CD14-positive monocyte (primary cell): Measurements from ENCODE around the gene CCDC112. TPM values are rescaled to one million over a fixed set of nuclear protein-coding genes. Genes with fewer than 3 reads are reported as not detected.

Source experiments
- DNase-seq, 3 donors: peaks; one replicate each; pipeline ENCODE4 v3.0.0-alpha.2; 2011 to 2022
- H2AFZ ChIP-seq: 2 replicates; pipeline ENCODE4 v1.6.0; 2012; ENCODE audit warnings: mild to moderate bottlenecking, low read depth, low read length, inconsistent platforms; ENCODE audit not compliant: insufficient read depth, poor library complexity, severe bottlenecking
- H3K27ac ChIP-seq, 2 donors: 1 replicate in 1 of 2; 2 replicates in 1 of 2; pipeline ENCODE4 v1.5.1; 2012 to 2013; ENCODE audit warnings: low read length in 2 of 2, control low read depth in 1 of 2, inconsistent platforms in 1 of 2, low read depth in 1 of 2, mild to moderate bottlenecking in 1 of 2
- H3K27me3 ChIP-seq, 2 donors: one replicate each; pipeline versions ENCODE4 v1.6.0 to v1.6.1; 2011 to 2013; ENCODE audit warnings: low read length in 2 of 2; ENCODE audit not compliant: control insufficient read depth in 2 of 2, insufficient read depth in 2 of 2
- H3K36me3 ChIP-seq, 2 donors: replicated peaks in 1 of 2; 1 replicate in 1 of 2; 2 replicates in 1 of 2; pipeline versions ENCODE4 v1.5.1 to v1.6.1; 2012 to 2013; ENCODE audit warnings: low read length in 2 of 2, control low read depth in 1 of 2, inconsistent platforms in 1 of 2, mild to moderate bottlenecking in 1 of 2; ENCODE audit not compliant: insufficient read depth in 2 of 2, control insufficient read depth in 1 of 2
- H3K4me1 ChIP-seq, 2 donors: 1 replicate in 1 of 2; 2 replicates in 1 of 2; pipeline versions ENCODE4 v1.5.1 to v1.6.1; 2012 to 2013; ENCODE audit warnings: low read length in 2 of 2, control low read depth in 1 of 2, inconsistent platforms in 1 of 2, mild to moderate bottlenecking in 1 of 2, moderate library complexity in 1 of 2; ENCODE audit not compliant: insufficient read depth in 2 of 2, control insufficient read depth in 1 of 2
- H3K4me2 ChIP-seq: replicated peaks from 2 replicates; pipeline ENCODE3; 2012; ENCODE audit warnings: low read length, moderate library complexity, mild to moderate bottlenecking; ENCODE audit not compliant: poor library complexity, severe bottlenecking; ENCODE audit errors: extremely low read depth
- H3K4me3 ChIP-seq, 3 experiments: fragments of 200-600 bp in 1 of 3; sonication (generic) in 1 of 3; replicated peaks in 1 of 3; 1 replicate in 2 of 3; 2 replicates in 1 of 3; pipeline ENCODE4 v1.5.1; 2011 to 2013; ENCODE audit warnings: low read length in 3 of 3, mild to moderate bottlenecking in 3 of 3, control low read depth in 2 of 3, low read depth in 2 of 3, inconsistent platforms in 1 of 3, moderate library complexity in 1 of 3
- H3K79me2 ChIP-seq: 2 replicates; pipeline ENCODE4 v1.6.0; 2012; ENCODE audit warnings: mild to moderate bottlenecking, control low read depth, inconsistent platforms, low read length, moderate library complexity; ENCODE audit not compliant: insufficient read depth
- H3K9ac ChIP-seq: 2 replicates; pipeline ENCODE4 v1.6.0; 2017; ENCODE audit warnings: low read length, mild to moderate bottlenecking; ENCODE audit not compliant: insufficient read depth, poor library complexity, severe bottlenecking
- H3K9me3 ChIP-seq, 2 donors: replicated peaks in 1 of 2; 1 replicate in 1 of 2; 2 replicates in 1 of 2; pipeline versions ENCODE4 v1.5.1 to v1.6.1; 2012 to 2013; ENCODE audit warnings: low read length in 2 of 2, control low read depth in 1 of 2; ENCODE audit not compliant: control insufficient read depth in 1 of 2, insufficient read depth in 1 of 2
- H4K20me1 ChIP-seq: 2 replicates; pipeline ENCODE4 v1.6.0; 2012; ENCODE audit warnings: mild to moderate bottlenecking, low read length, control low read depth, moderate library complexity; ENCODE audit not compliant: insufficient read depth
- H3K27ac Mint-ChIP-seq, 7 donors: one replicate each; pipeline ENCODE4 v1.8.0; 2020; ENCODE audit warnings: mild to moderate bottlenecking in 7 of 7, mixed read lengths in 7 of 7, moderate library complexity in 6 of 7, inconsistent platforms in 2 of 7
- H3K27me3 Mint-ChIP-seq, 3 donors: one replicate each; pipeline ENCODE4 v1.8.0; 2021 to 2022; ENCODE audit warnings: low read depth in 3 of 3, mild to moderate bottlenecking in 3 of 3, mixed read lengths in 3 of 3, moderate library complexity in 3 of 3, inconsistent platforms in 1 of 3
- H3K36me3 Mint-ChIP-seq, 2 donors: one replicate each; pipeline ENCODE4 v1.8.0; 2020; ENCODE audit warnings: mixed read lengths in 2 of 2, inconsistent platforms in 1 of 2, mild to moderate bottlenecking in 1 of 2
- H3K4me1 Mint-ChIP-seq: one replicate; pipeline ENCODE4 v1.8.0; 2020; ENCODE audit warnings: mild to moderate bottlenecking, mixed read lengths
- H3K4me3 Mint-ChIP-seq, 2 donors: one replicate each; pipeline ENCODE4 v1.8.0; 2020; ENCODE audit warnings: mild to moderate bottlenecking in 2 of 2, mixed read lengths in 2 of 2, moderate library complexity in 1 of 2
- H3K9me3 Mint-ChIP-seq, 7 donors: one replicate each; pipeline ENCODE4 v1.8.0; 2020 to 2022; ENCODE audit warnings: mixed read lengths in 7 of 7, mild to moderate bottlenecking in 6 of 7, moderate library complexity in 6 of 7, inconsistent platforms in 2 of 7
- CTCF ChIP-seq: fragments of 200-600 bp; IDR thresholded peaks from one replicate; pipeline ENCODE4 v1.8.0; 2022; ENCODE audit warnings: antibody characterized with exemption, mild to moderate bottlenecking
- WGBS: methylation state at CpG from one replicate; pipeline ENCODE4 v1.1.5; 2013; ENCODE audit warnings: missing lambda C conversion rate; ENCODE audit not compliant: insufficient coverage; 5-methylcytosine and 5-hydroxymethylcytosine counted together
- intact Hi-C, 2 donors: fragments of 100-400 bp; cut with micrococcal nuclease; formaldehyde crosslinking; loops; one replicate each; pipeline versions ENCODE4 v1.15.0 to v1.15.1; 2023
- polyA plus RNA-seq, 3 donors: library from polyadenylated mRNA; depleted of rRNA in 1 of 3; unstranded in 2 of 3; stranded (reverse) in 1 of 3; fragments of 300-500 nt in 2 of 3; fragments of >200 nt in 1 of 3; fragmentation: Illumina TruSeq in 2 of 3; gene quantifications; 1 replicate in 2 of 3; 2 replicates in 1 of 3; pipeline ENCODE4 v1.2.3, GENCODE V29; 2012 to 2021

Gene CCDC112
- polyA plus RNA-seq, 3 donors: 4.3 to 6.2 (median 5.9) TPM

GRCh38 chr5:115271295-115272050 lies 25.0 kb downstream of the CCDC112 start:
- peak overlapping the region; percentile 57 for H3K4me2 ChIP-seq
- H3K9me3 ChIP-seq: no peaks in the 10 kb centered on the region
- Mint-ChIP-seq H3K9me3 (no peaks in the 10 kb centered on the region), H3K27ac (peak overlapping the region; percentile 79 to 92 (median 86)), H3K4me3 (peak overlapping the region; percentile 65 to 72), H3K27me3 (no peaks in the 10 kb centered on the region), H3K4me1 (peaks cover 48% of the 10 kb centered on the region), H3K36me3 (peaks cover 13 to 39% of the 10 kb centered on the region in 2 donors)
- no peak overlapping the region for H2AFZ ChIP-seq
- H3K79me2 ChIP-seq: no peaks in the 10 kb centered on the region
- H3K36me3 ChIP-seq: peaks cover 3 to 10% of the 10 kb centered on the region in 2 donors
- peak overlapping the region; percentile 18 to 55 (median 31) for H3K4me3 ChIP-seq
- DNase-seq: peak; percentile 47 to 68 (median 62)
- no peak for TF ChIP-seq CTCF
- no peak overlapping the region for H3K9ac ChIP-seq
- 0% methylated on average over 1 of the region's 6 CpGs for WGBS
- no peaks in the 10 kb centered on the region for H4K20me1 ChIP-seq
- intact Hi-C loops: no loop called here
- H3K27ac ChIP-seq: peak overlapping the region; percentile 74 to 80
- no peaks in the 10 kb centered on the region for H3K27me3 ChIP-seq
- H3K4me1 ChIP-seq: peaks cover 37 to 49% of the 10 kb centered on the region in 2 donors

- peaks cover 3 to 15% of the 10 kb centered on the region in 2 donors for H3K36me3 ChIP-seq
- H3K4me1 Mint-ChIP-seq: peaks cover 32% of the 10 kb centered on the region
- TF ChIP-seq CTCF: no peak
- H3K27ac ChIP-seq: no peak overlapping the region
- H3K36me3 Mint-ChIP-seq: peaks cover 17 to 33% of the 10 kb centered on the region in 2 donors
- peaks cover 0 to 2% (median 0%) of the 10 kb centered on the region in 7 donors for H3K9me3 Mint-ChIP-seq
- H3K9ac ChIP-seq: no peak overlapping the region
- no peak overlapping the region for H3K27ac Mint-ChIP-seq
- no peaks in the 10 kb centered on the region for H3K79me2 ChIP-seq
- DNase-seq: no peak
- H3K4me1 ChIP-seq: peaks cover 22 to 26% of the 10 kb centered on the region in 2 donors
- H3K9me3 ChIP-seq: no peaks in the 10 kb centered on the region
- no peaks in the 10 kb centered on the region for H3K27me3 ChIP-seq
- no peaks in the 10 kb centered on the region for H3K27me3 Mint-ChIP-seq
- no peak overlapping the region for H2AFZ ChIP-seq
- intact Hi-C loops: loop anchor here in 1 of 2 donors (10.0 kb wide), 1 partner anchor 93 kb away; no protein-coding TSS in a partner anchor
- H3K4me2 ChIP-seq: no peak overlapping the region
- no peaks in the 10 kb centered on the region for H4K20me1 ChIP-seq
- no peak overlapping the region for H3K4me3 ChIP-seq
- H3K4me3 Mint-ChIP-seq: no peak overlapping the region
Observed at GRCh38 chr5:115267617-115268016, 28.8 kb downstream of the CCDC112 start.
